SK-N-SH treated with all-trans-retinoic acid at 6 μM for 48 hours (cell line): Measurements from ENCODE around the gene DENND5B.

Experiments used
- ATAC-seq: fragments of 200-7000 bp; cut with Tn5 transposase; 3 replicates; pipeline ENCODE4 v1.9.1; 2020; ENCODE audit warnings: mild to moderate bottlenecking, moderate library complexity
- ARNTL ChIP-seq: fragments of 450-650 bp; formaldehyde crosslinking; IDR thresholded peaks from 2 replicates; pipeline ENCODE4 v1.5.0; 2020; ENCODE audit warnings: low read depth, mild to moderate bottlenecking, moderate library complexity, borderline replicate concordance
- BACH2 ChIP-seq: fragments of 250-450 bp; sonication (Bioruptor Pico); IDR thresholded peaks from 2 replicates; pipeline ENCODE4 v1.9.0; 2021; ENCODE audit warnings: mild to moderate bottlenecking, borderline replicate concordance
- CREB5 ChIP-seq: fragments of 250-450 bp; sonication (Bioruptor Pico); IDR thresholded peaks from 2 replicates; pipeline ENCODE4 v1.5.1; 2020; ENCODE audit warnings: low read depth, mild to moderate bottlenecking, moderate library complexity
- CSDC2 ChIP-seq: fragments of 250-450 bp; sonication (Bioruptor Pico); IDR thresholded peaks from 2 replicates; pipeline ENCODE4 v1.5.0; 2020; ENCODE audit warnings: mild to moderate bottlenecking, moderate library complexity
- ISL1 ChIP-seq: fragments of 250-450 bp; sonication (Bioruptor Pico); IDR thresholded peaks from 2 replicates; pipeline ENCODE4 v2.1.2; 2022; ENCODE audit warnings: mild to moderate bottlenecking, moderate library complexity
- OSR1 ChIP-seq: fragments of 250-450 bp; sonication (Bioruptor Pico); IDR thresholded peaks from 2 replicates; pipeline ENCODE4 v1.8.0; 2022; ENCODE audit warnings: moderate library complexity, mild to moderate bottlenecking, inconsistent platforms
- PATZ1 ChIP-seq: fragments of 250-450 bp; sonication (Bioruptor Pico); IDR thresholded peaks from 2 replicates; pipeline ENCODE4 v1.8.0; 2020; ENCODE audit warnings: mild to moderate bottlenecking, moderate library complexity, borderline replicate concordance
- POU6F1 ChIP-seq: fragments of 250-450 bp; sonication (Bioruptor Pico); IDR thresholded peaks from 2 replicates; pipeline ENCODE4 v1.8.0; 2021; ENCODE audit warnings: low read depth, mild to moderate bottlenecking, moderate library complexity, borderline replicate concordance
- PPARA ChIP-seq: fragments of 250-450 bp; sonication (Bioruptor Pico); IDR thresholded peaks from 2 replicates; pipeline ENCODE4 v1.5.0; 2020; ENCODE audit warnings: mild to moderate bottlenecking, borderline replicate concordance
- RARB ChIP-seq: fragments of 250-450 bp; sonication (Bioruptor Pico); IDR thresholded peaks from 2 replicates; pipeline ENCODE4 v1.8.0; 2021; ENCODE audit warnings: mild to moderate bottlenecking, moderate library complexity
- SNAI2 ChIP-seq: fragments of 250-450 bp; sonication (Bioruptor Pico); IDR thresholded peaks from 2 replicates; pipeline ENCODE4 v1.5.0; 2020; ENCODE audit warnings: mild to moderate bottlenecking, moderate library complexity
- TCF4 ChIP-seq: fragments of 250-450 bp; sonication (Bioruptor Pico); IDR thresholded peaks from 2 replicates; pipeline ENCODE4 v1.8.0; 2021; ENCODE audit warnings: mild to moderate bottlenecking, moderate library complexity, borderline replicate concordance
- TOX ChIP-seq: fragments of 250-450 bp; sonication (Bioruptor Pico); IDR thresholded peaks from 2 replicates; pipeline ENCODE4 v1.8.0; 2021; ENCODE audit warnings: mild to moderate bottlenecking, moderate library complexity, borderline replicate concordance
- TSHZ2 ChIP-seq: fragments of 250-450 bp; sonication (Bioruptor Pico); IDR thresholded peaks from 2 replicates; pipeline ENCODE4 v1.5.0; 2020; ENCODE audit warnings: mild to moderate bottlenecking, moderate library complexity
- ZC3H10 ChIP-seq: fragments of 250-450 bp; sonication (Bioruptor Pico); IDR thresholded peaks from 2 replicates; pipeline ENCODE4 v1.5.1; 2021; ENCODE audit warnings: mild to moderate bottlenecking, moderate library complexity
- ZFP3 ChIP-seq: fragments of 250-450 bp; sonication (Bioruptor Pico); IDR thresholded peaks from 2 replicates; pipeline ENCODE4 v1.5.0; 2020; ENCODE audit warnings: mild to moderate bottlenecking, moderate library complexity
- ZFP30 ChIP-seq: fragments of 450-650 bp; formaldehyde crosslinking; IDR thresholded peaks from 2 replicates; pipeline ENCODE4 v1.5.0; 2022; ENCODE audit warnings: mild to moderate bottlenecking, moderate library complexity
- ZNF565 ChIP-seq: fragments of 450-650 bp; formaldehyde crosslinking; conservative IDR thresholded peaks from 2 replicates; pipeline ENCODE4 v1.5.0; 2020; ENCODE audit warnings: low read depth, mild to moderate bottlenecking, moderate library complexity
- ZNF70 ChIP-seq: fragments of 450-650 bp; formaldehyde crosslinking; IDR thresholded peaks from 2 replicates; pipeline ENCODE4 v1.5.0; 2020; ENCODE audit warnings: mild to moderate bottlenecking, moderate library complexity
- ZNF8 ChIP-seq: fragments of 450-650 bp; formaldehyde crosslinking; IDR thresholded peaks from 2 replicates; pipeline ENCODE4 v1.5.0; 2020; ENCODE audit warnings: mild to moderate bottlenecking, moderate library complexity
- TF ChIP-seq, protein P1 (sequence below): fragments of 250-450 bp; sonication (Bioruptor Pico); IDR thresholded peaks from 2 replicates; pipeline ENCODE4 v1.5.1; 2021; ENCODE audit warnings: mild to moderate bottlenecking, moderate library complexity

DENND5B gene

GRCh38 chr12:31633464-31633863 is 42.5 kb upstream of the DENND5B start:
- ATAC-seq = no peak
- no peak for TF ChIP-seq TCF4 (CRISPR knock-in tag)

DNA sequence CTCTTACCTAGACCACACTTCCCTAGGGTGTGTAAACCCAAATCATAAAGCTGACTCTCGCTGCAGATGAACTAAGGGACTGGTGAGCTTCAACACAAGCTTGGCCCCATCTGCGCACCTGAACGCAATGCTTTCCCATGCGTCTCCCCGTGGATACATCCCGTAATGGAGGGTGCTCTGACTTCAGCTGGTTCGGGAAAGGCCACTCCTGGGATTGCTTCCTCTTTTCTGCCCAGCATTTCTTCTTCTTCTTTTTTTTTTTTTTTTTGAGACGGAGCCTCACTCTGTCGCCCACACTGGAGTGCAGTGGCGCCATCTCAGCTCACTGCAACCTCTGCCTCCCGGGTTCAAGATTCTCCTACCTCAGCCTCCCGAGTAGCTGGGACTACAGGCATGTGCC is 40.9 kb upstream of the DENND5B start:
- TF ChIP-seq POU6F1 (CRISPR knock-in tag) (no peak), TOX (CRISPR knock-in tag) (no peak), ZFP3 (CRISPR knock-in tag) (no peak), TCF4 (CRISPR knock-in tag) (no peak), RARB (CRISPR knock-in tag) (no peak), CSDC2 (no peak), TSHZ2 (CRISPR knock-in tag) (no peak), ZNF8 (CRISPR knock-in tag) (no peak), CREB5 (CRISPR knock-in tag) (no peak), PATZ1 (no peak), ISL1 (CRISPR knock-in tag) (no peak), SNAI2 (no peak), ZC3H10 (no peak), ZNF565 (CRISPR knock-in tag) (no peak), PPARA (CRISPR knock-in tag) (no peak), OSR1 (CRISPR knock-in tag) (no peak), BACH2 (CRISPR knock-in tag) (no peak), ZFP30 (CRISPR knock-in tag) (no peak)
- TF ChIP-seq, protein P1, sequence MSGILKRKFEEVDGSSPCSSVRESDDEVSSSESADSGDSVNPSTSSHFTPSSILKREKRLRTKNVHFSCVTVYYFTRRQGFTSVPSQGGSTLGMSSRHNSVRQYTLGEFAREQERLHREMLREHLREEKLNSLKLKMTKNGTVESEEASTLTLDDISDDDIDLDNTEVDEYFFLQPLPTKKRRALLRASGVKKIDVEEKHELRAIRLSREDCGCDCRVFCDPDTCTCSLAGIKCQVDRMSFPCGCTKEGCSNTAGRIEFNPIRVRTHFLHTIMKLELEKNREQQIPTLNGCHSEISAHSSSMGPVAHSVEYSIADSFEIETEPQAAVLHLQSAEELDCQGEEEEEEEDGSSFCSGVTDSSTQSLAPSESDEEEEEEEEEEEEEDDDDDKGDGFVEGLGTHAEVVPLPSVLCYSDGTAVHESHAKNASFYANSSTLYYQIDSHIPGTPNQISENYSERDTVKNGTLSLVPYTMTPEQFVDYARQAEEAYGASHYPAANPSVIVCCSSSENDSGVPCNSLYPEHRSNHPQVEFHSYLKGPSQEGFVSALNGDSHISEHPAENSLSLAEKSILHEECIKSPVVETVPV (CRISPR knock-in tag) = no peak
- no peak for ATAC-seq

GRCh38 chr12:31631023-31631724 is 40.2 kb upstream of the DENND5B start:
- TF ChIP-seq TCF4 (CRISPR knock-in tag) = no peak
- no peak for TF ChIP-seq ZNF8 (CRISPR knock-in tag)
- TF ChIP-seq POU6F1 (CRISPR knock-in tag) = no peak
- no peak for TF ChIP-seq ZNF70 (CRISPR knock-in tag)
- no peak for TF ChIP-seq ZFP3 (CRISPR knock-in tag)
- no peak for TF ChIP-seq ZNF565 (CRISPR knock-in tag)
- TF ChIP-seq OSR1 (CRISPR knock-in tag) = no peak
- TF ChIP-seq ARNTL (CRISPR knock-in tag) = no peak
- no peak for TF ChIP-seq SNAI2
- ATAC-seq = no peak
